ENCODE data around the gene CLEC2B. TPM values are rescaled to one million over a fixed set of nuclear protein-coding genes. Genes with fewer than 3 reads are reported as not detected.

The CLEC2B gene
- total RNA-seq, 1 donor: 16.5 TPM

- peak overlapping the region; percentile 31 for H3K4me3 ChIP-seq (ENCODE audit: low read depth, low read length)
- peak; percentile 46 for DNase-seq (ENCODE audit: low read depth)
- peak; percentile 91 for TF ChIP-seq CTCF (IDR thresholded peaks at IDR 0.05; ENCODE audit: insufficient read depth, low read length)
Observed at GRCh38 chr12:9813821-9814798, 55.0 kb downstream of the CLEC2B start.

GRCh38 chr12:9811621-9812020, 57.5 kb downstream of the CLEC2B start:
- no peak overlapping the region for H3K4me3 ChIP-seq (ENCODE audit: low read depth, low read length)
- no peak for DNase-seq (ENCODE audit: low read depth)
- no peak for TF ChIP-seq CTCF (IDR thresholded peaks at IDR 0.05; ENCODE audit: insufficient read depth, low read length)

- TF ChIP-seq CTCF (IDR thresholded peaks at IDR 0.05; ENCODE audit: insufficient read depth, low read length): no peak
- DNase-seq (ENCODE audit: low read depth): no peak
- no peak overlapping the region for H3K4me3 ChIP-seq (ENCODE audit: low read depth, low read length)
Observed at GRCh38 chr12:9810671-9811070, 58.5 kb downstream of the CLEC2B start.

GRCh38 chr12:9809866-9810265, 59.3 kb downstream of the CLEC2B start:
- TF ChIP-seq CTCF (IDR thresholded peaks at IDR 0.05; ENCODE audit: insufficient read depth, low read length): no peak
- no peak for DNase-seq (ENCODE audit: low read depth)
- H3K4me3 ChIP-seq (ENCODE audit: low read depth, low read length): no peak overlapping the region

- DNase-seq (ENCODE audit: low read depth): no peak
Observed at GRCh38 chr12:9809338-9809737, 59.8 kb downstream of the CLEC2B start.

GRCh38 chr12:9808504-9808903, 60.6 kb downstream of the CLEC2B start:
- no peak overlapping the region for H3K4me3 ChIP-seq (ENCODE audit: low read depth, low read length)
- TF ChIP-seq CTCF (IDR thresholded peaks at IDR 0.05; ENCODE audit: insufficient read depth, low read length): no peak
- DNase-seq (ENCODE audit: low read depth): no peak

More at GRCh38 chr12:9809338-9809737, 59.8 kb downstream of the CLEC2B start:
- no peak overlapping the region for H3K4me3 ChIP-seq (ENCODE audit: low read depth, low read length)
- no peak for TF ChIP-seq CTCF (IDR thresholded peaks at IDR 0.05; ENCODE audit: insufficient read depth, low read length)

Measured in fibroblast of the aortic adventitia (primary cell).